ENCODE results near the gene SLC1A4.
"Not testable (repeated sequence)": the region's sequence is repeated elsewhere in the genome, so short reads cannot be mapped to it uniquely, and the experiment has no call there.

Gene SLC1A4

DNA sequence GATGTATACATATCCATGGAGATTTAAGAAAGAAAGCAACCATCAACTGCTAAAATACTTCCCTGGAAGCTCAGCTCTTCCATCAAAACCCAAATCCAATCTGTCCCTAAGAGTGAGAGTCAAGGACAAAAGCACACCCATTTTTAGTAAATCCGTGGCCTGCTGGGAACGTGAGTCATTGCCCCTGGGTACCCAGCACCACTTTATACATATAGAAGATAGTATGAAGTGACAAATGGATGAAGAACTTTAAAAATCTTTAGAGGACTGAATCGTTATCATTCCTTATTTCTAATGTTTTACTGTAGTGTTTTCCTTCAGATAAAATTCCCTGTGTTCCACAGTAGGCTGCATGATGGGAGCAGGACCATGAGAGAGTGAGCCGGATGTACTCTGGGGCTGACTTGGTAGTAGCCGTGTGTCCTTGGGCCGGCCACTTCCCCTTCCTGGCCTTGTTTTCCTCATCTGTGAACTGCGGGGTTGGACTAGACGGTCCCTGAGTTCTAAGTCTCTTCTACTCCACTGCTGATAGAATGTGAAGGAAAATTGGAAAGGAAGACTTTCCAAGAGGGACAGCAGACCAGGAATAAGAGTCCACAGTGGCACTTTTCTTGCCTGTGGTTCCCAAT, 38.5 kb downstream of the SLC1A4 start:
- no peak for DNase-seq

DNA sequence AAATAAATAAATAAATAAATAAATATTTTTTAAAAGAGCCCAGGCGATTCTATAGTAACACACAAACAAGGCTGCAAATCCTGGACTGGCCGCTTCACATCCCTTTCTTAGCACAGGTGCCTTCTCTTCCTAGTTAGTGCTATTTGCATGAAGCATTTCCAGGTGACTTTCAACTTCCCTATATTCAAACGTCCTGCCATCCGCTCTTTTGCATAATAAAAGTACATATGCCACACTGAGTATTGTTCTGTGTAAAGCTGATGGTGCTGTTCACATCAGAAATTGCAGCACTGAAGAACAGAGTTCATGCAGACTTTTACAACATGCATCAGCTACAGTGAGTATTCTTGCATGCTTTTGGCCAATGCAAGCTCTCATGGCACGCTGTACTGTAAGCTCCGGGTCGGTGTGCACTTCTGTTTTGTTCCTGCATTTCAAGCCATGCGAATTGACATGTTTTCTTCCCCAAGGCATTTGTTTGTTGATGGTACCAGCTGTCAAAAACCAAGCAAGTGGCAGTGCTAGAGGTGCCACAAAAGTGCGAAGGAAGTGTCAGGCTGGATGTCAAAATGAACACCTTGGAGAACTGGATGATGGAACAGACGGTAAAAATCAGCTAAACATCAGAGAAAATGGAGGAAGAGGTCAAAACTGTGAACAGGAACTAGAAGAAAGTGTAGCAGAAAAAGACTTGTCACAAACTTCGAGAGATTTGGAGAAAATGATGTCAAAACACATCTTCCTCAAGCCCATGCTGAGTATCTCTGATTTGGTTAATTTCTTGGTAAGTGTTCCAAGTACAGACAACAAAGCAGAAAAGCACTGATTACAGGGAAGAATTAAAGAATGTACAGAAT, 41.5 kb downstream of the SLC1A4 start:
- no peak for DNase-seq

DNA sequence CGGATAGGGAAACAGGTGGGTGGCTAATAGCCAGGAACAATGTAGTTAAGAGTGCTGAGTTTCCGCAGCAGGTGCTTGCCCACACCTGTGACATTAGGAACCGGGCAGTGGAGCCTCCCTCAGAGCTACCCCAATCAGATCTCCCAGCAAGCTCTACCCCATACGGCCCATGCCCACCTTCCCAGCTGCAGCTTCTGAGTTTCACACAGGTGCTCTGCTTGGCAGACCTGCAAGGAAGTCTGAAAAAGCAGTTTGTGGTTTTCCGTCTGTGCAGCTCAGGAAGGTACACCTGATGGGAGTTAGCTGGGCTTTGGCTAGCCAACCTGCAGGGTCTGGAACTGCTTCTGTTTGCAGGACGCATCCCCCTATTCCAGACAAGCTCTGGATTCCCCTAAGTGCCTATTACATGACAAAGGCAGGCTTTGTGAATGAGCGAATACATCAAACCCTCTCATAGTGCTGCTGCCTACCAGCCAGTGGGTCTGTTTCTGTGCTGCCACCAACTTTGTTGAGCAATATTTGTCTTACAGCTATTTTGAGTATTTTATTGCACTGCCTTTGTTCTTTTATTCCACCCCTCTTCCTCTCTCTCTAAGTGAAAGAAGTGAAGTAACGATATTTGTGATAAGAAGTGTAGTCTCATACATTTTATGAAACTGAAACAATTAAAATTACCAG, 42.3 kb downstream of the SLC1A4 start:
- DNase-seq: no peak

GRCh38 chr2:65032019-65032975, 43.1 kb downstream of the SLC1A4 start:
- no peak for DNase-seq

DNA sequence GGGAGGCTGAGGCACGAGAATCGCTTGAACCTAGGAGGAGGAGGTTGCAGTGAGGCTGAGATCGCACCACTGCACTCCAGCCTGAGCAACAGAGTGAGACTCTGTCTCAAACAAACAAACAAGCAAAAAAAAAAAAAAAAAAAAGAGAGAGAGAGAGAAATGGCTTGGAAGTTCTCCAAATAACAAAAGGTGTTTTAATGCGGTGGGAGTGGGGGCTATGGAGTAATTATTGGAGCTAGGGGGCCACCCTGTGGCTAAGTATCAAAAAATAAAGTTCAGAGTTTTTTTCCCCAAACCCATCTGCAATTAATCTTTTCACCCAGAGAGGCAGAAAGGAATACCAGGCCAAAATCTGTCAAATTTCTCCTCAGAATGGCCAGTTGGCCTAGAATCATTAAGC, 44.0 kb downstream of the SLC1A4 start:
- peak; percentile 60 for DNase-seq

GRCh38 chr2:65033667-65034066, 44.5 kb downstream of the SLC1A4 start:
- DNase-seq: not testable (repeated sequence)

DNA sequence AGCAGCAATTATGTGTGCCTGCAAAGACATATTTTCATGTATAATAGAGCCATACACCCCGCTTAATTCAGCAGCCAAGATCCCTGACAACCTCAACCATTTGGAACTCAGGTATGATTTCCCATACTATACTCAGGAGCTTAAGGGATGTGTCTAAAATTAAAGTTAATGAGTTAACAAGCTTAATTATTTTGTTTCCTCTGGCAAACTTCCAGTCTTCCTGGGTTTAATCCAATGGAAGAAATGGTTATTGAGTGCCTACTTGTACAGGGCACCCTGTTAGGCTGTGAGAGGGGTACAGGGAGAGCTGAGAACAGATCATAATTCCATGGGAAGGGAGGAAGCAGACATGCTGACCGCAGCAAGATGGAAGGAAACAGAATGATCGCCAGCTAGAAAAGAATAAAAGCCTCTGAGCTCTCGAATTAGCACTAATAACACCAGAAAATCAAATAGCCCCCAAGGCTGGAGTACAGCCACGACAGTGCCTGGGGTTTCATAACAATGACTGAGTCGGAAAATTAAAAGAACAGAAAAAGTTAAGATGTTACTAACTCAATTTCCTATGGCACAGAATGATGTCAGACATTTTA, 46.2 kb downstream of the SLC1A4 start:
- no peak for DNase-seq

- DNase-seq: no peak
Observed at GRCh38 chr2:65037178-65037577, 48.0 kb downstream of the SLC1A4 start.

- no peak for DNase-seq
Observed at GRCh38 chr2:65039640-65040039, 50.4 kb downstream of the SLC1A4 start.

GRCh38 chr2:65040400-65041261, 51.4 kb downstream of the SLC1A4 start:
- DNase-seq: peak; percentile 70

GRCh38 chr2:65043001-65043400, 53.8 kb downstream of the SLC1A4 start:
- no peak for DNase-seq

- no peak for DNase-seq
Observed at GRCh38 chr2:65044097-65044735, 55.0 kb downstream of the SLC1A4 start.

- DNase-seq: no peak
Observed at GRCh38 chr2:65045651-65046050, 56.5 kb downstream of the SLC1A4 start.

- no peak for DNase-seq
Observed at GRCh38 chr2:65046633-65047407, 57.6 kb downstream of the SLC1A4 start.

- no peak for DNase-seq
Observed at GRCh38 chr2:65049010-65049639, 59.9 kb downstream of the SLC1A4 start.

DNA sequence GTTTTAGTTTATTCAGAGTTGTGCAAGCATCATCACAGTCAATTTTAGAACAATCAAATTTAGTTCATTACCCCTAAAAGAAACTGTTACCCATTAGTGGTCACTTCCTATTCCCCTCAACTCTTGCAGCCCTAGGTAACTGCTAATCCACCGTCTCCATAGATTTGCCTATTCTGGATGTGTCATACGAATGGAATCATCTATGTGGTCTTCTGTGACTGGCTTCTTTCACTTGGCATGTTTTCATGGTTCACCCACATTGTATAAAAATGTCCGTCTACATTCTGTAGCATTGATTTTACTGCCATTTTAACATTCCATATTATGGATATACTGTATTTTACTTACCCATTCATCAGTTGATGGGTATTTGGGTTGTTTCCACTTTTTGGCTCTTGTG, 61.7 kb downstream of the SLC1A4 start:
- DNase-seq: no peak

- DNase-seq: no peak
Observed at GRCh38 chr2:65053199-65053598, 64.0 kb downstream of the SLC1A4 start.

DNA sequence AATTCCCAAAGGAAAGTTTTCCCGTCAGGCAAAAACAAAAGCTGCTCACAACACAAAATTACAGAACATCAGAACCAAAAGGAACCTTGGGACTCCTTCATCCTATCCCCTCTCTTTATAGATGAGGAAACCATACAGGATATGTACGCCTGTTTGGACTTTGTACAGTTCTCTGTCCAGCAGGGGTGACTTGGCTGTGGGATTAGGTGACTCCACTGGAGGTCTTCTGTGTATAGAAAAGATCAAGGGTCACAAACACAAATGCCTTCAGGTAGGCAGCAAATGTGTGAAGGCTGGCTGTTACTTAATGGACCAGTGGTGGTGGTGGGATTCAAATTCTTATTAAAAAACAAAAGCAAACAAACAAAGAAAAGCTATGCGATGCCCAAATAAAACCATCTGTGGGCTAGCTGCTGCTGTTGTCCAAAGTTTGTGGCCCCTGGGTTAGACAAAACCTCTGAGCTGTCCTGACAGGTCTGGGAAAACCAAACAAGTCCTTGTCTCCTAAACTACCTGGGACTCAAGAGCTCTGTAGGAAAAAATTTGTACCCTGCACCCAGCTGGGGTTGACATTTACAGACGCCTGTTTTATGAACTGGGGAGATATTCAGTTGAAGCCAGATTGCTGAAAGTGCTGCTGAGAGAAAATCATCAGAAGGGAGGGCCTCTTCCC, 65.7 kb downstream of the SLC1A4 start:
- DNase-seq: no peak

Measured in NCI-H1694 (cell line).